UCSD-AML1 (cell line): ENCODE measurements around the gene TRPC4.

Source experiments
- DNase-seq: peaks from one replicate; lab custom pipeline; 2025; ENCODE audit not compliant: unreplicated experiment; lab: John Stamatoyannopoulos, UW

Gene TRPC4

GRCh38 chr13:37729876-37730275 lies 139.7 kb downstream of the TRPC4 start:
- DNase-seq, result no peak

DNA sequence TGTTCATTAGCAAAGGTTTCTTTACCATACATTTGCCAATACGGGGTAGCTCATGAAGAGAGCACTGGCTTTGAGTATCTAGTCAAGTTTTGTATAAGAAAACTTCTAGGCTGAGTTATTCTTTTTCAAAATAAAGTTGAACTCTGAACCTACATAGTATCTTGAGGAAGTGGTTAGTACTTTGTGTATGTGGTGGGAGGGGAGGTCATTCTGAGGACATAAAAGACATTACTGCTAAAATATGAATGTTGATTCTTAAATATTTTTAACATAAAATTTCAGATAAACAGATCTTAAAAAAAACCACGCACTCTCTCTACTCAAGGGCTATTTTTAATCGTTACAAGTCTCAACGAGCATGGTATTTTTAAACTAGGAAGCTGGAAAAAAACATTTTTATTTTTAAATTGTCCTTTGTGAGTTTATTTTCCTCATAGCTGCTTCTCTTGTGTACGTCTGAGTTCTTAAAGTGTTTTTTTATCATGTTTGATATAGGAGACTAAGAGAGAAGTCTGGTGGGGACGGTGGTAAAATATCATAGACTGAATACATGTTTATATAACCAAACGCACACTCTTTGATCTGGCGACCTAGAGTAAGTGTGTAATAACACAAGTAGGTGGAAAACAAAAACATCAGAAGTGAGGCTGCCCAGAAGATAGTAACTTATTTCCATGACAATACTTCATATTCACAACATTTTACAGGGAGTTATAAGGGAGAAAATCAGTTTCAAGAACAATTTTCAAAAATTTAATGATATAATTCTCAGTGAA lies 153.0 kb downstream of the TRPC4 start:
- no peak for DNase-seq

GRCh38 chr13:37715606-37716015 lies 154.0 kb downstream of the TRPC4 start:
- DNase-seq, result no peak

DNA sequence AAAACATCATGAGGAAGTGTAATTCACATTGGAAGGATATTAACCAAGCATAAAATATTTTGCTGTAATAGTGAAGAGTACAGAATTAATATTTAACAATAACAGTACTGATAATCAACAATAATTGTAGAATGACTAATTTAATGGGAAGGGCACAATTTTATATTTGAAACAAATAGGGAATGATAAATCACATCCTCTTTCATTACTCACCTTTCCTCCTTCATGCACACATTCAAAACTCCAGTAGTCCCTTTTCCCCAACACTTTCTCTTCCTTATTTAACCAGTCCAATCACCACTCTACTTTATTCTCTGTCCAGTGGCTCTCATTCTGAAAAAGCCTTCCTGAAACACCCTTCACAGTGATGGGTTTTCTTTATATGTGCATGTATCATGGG lies 160.3 kb downstream of the TRPC4 start:
- DNase-seq, result no peak

DNA sequence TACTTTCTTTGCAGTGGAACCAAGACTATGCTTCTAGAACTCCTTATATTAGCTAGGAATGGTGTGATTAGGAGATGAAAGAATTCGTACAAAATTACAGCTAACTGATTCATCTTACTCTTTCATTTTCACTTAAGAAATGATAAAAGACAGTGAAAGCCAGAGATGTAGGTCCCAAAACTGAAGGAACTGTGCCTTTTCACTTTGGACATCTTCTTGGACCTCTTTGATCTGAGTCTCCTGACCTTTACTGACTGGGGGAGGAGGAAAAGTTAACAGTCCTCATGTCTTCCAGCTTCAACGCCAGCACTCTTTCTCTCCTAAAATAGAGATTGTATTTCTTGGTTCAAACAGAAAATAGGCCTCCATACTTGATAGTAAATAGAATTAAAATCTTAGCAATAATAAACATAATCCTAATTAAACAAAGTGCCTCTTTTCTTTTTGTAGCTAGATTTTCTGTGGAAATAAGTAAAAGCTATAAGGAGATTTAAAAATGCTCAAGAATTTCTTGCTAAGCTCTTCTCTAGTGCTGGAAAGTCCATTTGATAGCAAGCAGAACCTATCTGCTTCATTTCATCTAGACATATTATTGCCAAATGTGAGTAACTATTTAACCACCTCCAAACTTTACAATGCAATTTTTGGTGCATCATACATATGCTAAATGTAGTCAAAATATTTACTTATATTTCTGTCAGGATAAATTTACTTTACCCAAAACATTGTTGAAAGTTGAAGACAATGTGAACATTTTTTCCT lies 161.7 kb downstream of the TRPC4 start:
- DNase-seq, result no peak

GRCh38 chr13:37706041-37706440 lies 163.5 kb downstream of the TRPC4 start:
- DNase-seq, result no peak

DNA sequence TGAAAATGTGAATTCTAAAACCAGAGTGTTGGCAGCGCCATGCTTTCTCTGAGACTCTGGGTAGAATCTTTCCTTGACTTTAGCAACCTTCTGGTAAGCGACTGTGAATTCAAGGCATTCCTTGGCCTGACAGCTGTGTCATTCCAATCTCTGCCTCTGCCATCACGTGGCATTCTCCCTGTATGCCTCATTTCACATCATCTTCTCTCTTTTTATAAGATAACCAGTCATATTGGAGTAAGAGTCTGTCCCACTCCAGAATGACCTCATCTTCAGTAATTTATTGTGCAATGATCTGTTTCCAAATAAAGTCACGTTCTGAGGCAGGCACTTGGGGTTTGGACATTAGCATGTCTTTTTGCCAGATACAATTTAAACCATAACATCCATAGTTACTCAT lies 167.6 kb downstream of the TRPC4 start:
- DNase-seq, result no peak

DNA sequence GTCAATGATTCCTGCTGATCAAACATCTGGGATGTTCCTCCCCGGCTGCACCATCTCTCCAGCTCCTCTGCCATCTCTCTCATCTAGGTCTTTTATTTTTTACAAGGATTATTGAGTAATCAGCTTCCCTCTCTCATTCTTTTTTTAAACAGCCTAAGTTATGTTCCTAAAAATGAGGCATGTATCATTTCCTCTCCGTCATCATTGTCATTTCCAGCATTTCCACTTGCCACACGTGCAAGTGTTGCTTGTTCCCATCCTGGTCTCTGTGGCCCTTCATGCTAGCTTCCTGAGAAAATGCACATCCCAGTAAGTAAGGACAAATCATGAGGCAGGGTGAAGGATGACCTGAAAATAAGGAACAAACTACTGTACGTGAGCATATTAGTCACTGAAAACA lies 168.3 kb downstream of the TRPC4 start:
- DNase-seq, result no peak

GRCh38 chr13:37700887-37701286 lies 168.7 kb downstream of the TRPC4 start:
- no peak for DNase-seq

DNA sequence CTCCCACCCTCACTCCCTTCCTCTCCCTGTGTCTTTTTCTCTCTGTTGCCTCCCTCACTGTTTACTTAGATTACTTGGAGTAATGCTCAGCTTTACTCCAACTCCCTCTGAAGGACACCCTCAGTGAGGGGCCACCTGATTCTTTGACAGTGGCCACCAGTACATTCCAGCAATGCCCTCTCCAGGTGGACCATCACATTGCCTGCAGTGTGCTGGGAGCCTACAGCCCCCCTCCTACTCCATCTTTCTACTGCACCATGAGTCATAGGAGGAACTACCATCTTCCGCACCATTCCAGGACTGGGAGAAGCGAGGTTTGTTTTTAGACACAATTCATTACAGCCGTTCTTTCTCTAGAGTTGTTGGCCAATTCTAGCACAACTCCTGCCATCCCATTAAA lies 174.4 kb downstream of the TRPC4 start:
- DNase-seq, result no peak

DNA sequence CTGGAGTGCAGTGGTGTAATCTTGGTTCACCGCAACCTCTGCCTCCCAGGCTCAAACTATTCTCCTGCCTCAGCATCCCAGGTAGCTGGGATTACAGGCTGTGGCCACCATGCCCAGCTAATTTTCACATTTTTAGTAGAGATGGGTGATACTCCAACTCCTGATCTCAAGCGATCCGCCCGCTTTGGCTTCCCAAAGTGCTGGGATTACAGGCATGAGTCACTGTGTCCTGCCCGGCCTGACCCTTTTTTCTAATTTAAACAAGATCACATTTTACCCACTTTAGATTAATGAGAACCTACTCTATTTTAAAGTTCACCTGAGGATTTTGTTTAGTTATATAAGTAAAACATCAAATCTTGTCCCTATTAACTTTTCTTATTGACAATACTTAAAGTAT lies 179.2 kb downstream of the TRPC4 start:
- DNase-seq, result no peak

- no peak for DNase-seq
Measured at GRCh38 chr13:37686501-37686900, 183.1 kb downstream of the TRPC4 start.

DNA sequence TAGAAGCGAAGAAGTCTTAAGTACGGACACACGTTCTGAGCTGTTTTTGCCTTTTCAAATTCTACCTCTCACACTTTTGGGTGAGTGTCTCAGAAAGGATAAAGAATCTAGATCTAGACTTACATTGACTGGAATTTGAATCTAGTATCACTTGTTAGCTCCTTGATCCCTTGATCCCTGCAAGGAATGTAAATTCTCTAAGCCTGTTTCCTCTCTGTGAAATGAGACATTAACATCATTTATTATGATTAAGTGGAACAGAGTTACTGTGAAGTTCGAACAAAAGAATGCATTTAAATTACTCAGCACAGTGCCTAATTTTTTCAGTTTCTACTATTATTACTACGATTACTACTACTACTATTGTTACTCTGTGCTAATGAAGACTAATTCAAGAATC lies 184.4 kb downstream of the TRPC4 start:
- no peak for DNase-seq

- no peak for DNase-seq
Measured at GRCh38 chr13:37682496-37682895, 187.1 kb downstream of the TRPC4 start.

- DNase-seq, result no peak
Measured at GRCh38 chr13:37681281-37682032, 188.1 kb downstream of the TRPC4 start.

DNA sequence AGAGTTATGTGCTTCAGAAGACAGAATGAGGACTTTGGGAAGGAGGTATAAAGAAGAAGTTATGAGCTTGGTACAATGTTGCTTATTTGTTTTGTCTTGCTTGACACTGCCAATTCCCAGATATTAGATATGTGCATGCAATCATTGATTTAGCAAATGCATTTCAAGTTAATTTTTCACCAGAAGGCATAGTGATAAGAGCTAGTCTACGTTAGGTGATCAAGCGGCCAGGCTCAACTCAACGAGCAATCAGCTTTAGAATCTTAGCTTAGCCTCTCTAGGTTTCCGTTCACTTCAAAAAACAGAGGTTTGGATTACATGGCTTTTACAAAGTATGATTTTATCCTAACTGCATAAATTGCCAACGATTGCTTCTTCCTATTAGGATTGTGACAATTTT lies 189.4 kb downstream of the TRPC4 start:
- DNase-seq, result no peak

DNA sequence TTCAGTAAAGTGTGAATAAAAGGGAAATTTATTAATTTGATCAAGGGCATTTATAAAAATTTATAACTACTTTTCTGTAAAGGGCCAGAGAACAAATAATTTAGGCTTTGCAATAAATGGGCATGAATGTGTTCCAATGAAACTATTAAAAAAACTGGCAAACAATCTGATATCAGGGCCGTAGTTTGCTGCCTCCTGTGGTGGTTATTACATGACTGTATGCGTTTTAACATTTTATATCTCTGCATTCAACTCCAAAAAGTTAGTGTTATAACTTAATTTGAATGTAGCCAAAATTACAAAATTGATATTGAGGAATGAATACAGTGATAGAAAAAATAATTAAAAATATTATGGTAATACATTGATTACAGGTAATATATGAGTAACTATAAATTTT lies 190.5 kb downstream of the TRPC4 start:
- no peak for DNase-seq

- no peak for DNase-seq
Measured at GRCh38 chr13:37669845-37670244, 199.7 kb downstream of the TRPC4 start.

DNA sequence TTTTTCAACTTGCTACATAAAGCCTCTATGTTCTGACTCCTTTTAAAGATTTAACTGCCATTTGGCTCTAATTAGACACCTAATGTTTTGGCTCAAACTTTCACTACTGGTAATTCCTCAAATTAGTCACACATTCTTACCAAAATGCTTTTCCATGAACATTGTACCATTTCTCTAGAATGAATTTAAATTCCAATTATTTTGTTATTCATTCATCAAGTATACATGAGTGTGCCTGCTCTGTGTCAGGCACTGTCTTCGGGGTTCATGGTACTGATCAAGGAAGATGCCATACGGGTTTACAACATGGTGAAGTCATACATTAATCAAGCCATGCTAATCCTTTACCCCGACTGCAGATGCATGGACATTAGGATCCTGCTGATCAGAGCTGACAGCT lies 201.9 kb downstream of the TRPC4 start:
- DNase-seq, result no peak

DNA sequence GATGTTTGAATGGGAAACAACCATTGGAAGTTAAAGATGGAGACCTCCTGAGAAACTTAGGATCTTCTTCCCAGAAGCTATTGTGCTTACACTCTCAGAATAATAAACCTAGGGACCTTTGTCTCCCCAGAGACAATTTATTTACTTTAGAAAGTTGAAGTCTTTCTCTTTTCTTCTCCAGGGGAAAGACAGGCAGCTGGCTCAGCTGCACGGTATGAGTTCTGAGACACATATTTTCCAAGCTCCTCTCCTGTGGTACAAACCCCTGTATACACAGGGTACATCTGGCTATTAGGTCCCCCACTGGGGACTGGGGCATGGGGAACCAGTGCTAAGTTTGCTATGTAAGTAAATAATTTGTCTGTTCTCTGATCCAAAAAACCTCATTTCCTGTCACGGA lies 203.5 kb downstream of the TRPC4 start:
- no peak for DNase-seq

DNA sequence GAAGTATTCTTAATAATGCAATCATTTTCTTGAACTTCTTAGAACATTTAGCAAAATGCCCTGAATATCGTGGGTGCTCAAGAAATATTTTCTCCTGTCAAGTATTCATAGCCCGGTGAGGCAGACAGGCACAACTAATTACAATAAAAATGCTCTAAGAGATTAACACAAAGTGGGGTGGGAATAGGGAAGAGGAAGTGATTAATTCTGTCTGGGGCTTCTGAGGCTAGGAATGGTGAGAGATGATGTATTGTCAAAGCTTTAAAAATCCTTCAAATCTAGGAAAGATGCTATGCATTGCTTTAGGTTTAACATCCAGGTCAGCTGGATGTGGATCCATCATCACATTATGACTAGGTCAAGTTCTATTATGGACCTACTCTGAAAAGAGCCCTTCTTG lies 204.2 kb downstream of the TRPC4 start:
- no peak for DNase-seq

DNA sequence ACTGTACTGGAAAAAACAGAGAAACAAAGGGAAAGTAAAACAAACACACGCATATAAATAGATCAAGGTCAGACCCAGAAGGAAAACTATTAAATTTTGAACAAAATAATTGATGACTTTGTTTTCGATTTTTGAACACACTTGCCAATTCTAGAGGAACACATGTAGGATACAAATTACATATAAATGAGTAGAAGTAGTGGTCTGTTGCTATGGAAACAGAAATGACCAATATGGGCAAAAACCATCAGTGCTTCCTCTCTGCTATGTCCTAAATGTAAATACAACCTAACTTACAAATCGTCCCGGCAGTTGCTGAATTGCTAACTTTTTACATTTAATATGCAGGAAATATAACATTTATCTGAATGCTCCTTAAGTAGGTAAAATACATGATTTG lies 205.8 kb downstream of the TRPC4 start:
- DNase-seq, result no peak
